NCI-H774 (cell line): ENCODE measurements around the gene FNDC11.
"Not testable (repeated sequence)": the region's sequence is repeated elsewhere in the genome, so short reads cannot be mapped to it uniquely, and the experiment has no call there.

Experiments used
- DNase-seq: peaks from one replicate; lab custom pipeline; 2025; lab: John Stamatoyannopoulos, UW

The FNDC11 gene

DNA sequence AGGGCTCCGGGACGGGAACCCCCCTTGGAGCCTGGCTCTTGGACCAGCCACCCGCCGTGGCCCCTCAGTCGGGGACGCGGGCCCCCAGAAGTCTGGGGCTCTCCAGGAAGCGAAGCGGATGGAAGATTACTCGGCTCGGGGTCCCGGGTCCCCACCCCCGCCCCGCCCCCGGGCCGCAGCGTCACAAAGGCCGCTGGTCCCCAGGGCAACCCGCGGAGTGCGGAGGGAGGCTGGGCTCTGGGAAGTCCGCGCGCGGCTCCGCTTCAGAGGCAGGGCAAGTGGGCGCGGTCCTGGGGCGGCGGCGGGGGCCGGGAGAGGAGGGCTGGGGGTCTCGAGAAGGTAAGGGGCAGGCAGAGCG, at the start of gene FNDC11:
TSS of gene FNDC11 (plus strand) at position 227 of the 358 bp plus-strand sequence. CDS start 1,505 bp downstream, outside the sequence.
- DNase-seq = no peak

DNA sequence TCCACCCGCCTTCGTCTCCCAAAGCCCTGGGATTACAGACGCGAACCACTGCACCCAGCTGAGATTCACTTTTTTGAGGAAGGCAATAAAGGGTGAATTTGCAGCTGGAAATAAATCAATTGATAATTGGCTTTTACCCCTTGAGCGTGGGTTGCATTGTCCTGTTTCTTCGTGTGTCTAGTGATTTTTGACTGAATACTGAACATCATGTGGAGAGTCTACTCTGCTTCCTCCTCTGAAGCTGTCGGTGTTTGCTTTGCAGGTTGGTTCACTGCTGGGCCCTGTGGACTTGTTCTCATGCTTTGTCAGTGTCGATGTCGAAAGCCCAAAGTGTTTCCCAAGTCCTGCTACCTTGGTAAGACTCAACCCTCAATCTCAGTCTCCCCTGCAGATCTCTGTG, 49.3 kb upstream of the FNDC11 start:
- DNase-seq = no peak

- DNase-seq = no peak
Measured at GRCh38 chr20:63505281-63505680, 48.7 kb upstream of the FNDC11 start.

DNA sequence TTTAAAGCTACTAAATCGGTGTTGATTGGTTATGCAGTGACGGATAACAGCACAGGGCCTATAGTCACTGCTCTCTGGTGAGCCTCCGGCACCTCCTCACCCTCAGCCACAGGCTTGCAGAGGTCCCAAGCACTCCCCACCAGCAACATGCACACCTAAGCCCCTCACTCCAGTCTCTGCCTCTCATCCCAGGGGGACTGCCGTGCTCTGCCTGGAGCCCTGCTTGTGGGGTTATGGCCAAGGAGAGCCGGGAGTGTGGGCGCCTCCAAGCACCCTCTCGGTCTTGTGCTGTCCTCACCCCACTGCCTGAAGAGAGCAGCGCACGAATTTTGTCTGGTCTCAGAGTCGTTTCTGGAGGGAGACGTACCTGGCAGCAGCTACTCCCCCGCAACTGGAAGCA, 48.2 kb upstream of the FNDC11 start:
- DNase-seq = no peak

GRCh38 chr20:63507083-63507743, 46.7 kb upstream of the FNDC11 start:
- DNase-seq = no peak

GRCh38 chr20:63508072-63508768, 45.7 kb upstream of the FNDC11 start:
- no peak for DNase-seq

DNA sequence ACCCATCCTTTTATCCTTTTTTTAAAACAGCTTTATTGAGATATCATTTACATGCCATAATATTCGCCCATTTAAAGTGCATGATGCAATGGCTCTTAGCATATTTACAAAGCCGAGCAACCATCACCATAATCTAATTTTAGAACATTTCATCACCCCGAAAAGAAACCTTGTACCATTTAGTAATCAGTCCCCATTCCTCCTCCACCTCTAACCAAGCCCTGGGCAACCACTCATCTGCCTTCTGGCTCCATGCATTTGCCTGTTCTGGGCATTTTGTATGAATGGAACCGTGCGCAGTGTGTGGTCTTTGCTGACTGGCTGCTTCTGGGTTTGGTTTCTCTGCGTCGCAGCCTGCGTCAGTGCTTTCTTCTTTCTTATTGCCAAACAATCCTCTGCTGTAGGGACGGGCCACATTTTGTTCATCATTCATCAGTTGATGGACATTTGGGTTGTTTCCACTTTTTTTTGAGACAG, 44.8 kb upstream of the FNDC11 start:
- peak; percentile 8 for DNase-seq

- DNase-seq = no peak
Measured at GRCh38 chr20:63513207-63513606, 40.8 kb upstream of the FNDC11 start.

DNA sequence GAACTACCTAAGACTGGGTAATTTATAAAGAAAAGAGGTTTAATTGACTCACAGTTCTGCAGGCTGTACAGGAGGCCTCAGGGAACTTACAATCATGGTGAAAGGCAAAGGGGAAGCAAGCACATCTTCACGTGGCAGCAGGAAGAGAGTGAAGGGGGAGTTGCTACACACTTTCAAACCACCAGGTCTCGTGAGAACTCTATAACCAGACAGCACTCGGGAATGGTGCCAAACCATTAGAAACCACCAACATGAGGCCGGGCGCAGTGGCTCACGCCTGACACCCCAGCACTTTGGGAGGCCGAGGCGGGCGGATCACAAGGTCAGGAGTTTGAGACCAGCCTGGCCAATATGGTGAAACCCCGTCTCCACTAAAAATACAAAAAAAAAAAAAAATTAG, 39.4 kb upstream of the FNDC11 start:
- not testable (repeated sequence) for DNase-seq

GRCh38 chr20:63517376-63518309, 36.3 kb upstream of the FNDC11 start:
- no peak for DNase-seq

- DNase-seq = no peak
Measured at GRCh38 chr20:63518351-63518861, 35.6 kb upstream of the FNDC11 start.

DNA sequence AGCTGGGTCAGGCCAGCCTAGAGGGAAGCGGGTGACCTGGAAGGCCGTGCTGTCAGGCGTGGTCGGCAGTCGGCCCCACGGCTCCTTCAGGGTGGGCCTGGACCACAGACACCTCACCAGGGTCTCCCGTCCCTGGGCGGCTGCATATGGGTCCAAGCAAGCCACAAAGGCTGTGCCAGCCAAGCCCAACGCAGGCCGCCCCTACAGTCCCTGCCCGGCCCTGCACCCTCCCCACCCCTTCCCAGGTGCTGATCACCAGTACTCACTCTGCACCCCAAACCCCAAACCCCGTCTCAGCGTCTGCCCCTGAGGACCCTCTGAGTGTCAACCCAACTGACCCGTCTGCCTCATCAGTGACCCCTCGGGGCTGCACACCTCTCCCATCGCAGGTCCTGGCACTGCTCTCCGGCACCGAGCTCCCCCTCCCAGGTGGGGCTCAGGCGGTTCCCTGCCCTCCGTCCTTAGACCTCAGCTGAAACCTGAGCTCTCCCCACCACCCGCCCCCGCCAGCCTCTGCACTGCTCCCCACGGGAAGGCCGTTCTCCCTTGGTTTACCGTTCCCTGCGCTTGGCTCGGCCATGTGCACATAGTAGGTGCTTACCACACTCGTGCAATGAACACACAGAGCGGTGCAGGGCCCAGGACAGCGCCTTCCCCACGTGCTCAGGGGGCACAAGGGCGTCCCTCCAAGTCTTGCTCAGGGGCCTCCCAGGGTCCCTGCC, 34.9 kb upstream of the FNDC11 start:
- DNase-seq = no peak

DNA sequence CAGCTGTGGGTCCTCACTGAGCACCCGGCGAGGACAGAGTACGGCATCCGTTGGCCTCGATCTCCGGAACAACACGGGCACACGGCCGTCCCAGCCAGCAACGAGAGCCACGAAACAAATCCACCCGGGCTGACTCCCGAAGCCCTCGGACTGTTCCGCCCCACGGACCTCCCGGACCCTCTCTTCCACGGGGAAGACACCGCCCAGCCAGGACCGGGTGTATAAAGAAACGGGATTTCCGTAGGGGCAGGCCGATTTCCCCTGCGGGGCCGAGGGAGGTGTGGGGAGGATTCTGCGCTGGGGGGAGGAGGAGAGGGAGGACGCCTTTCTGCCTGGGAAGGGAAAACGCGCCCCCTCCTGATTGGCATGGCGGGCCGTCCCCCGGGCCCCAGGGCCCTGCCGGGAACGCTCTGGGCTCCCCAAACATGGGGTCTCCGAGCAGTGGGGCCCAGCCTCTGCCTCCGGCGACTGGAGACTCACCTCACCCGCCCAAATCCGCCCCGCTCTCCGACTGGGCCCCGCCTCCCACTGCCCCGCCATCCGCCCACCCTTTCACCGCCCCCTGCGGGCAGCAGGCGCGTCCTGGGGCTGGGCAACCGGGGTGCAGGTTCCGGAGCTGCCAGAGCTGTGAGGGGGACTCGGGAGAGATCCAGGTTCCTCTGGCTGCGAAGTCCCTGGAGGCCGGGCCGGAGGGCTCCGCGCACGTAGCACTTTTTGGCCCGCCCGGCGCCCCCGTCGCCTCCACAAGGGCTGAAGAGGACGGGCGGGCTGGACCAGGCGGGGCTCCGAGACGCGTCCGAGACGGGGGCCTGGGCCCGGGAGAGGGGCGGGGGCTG, 34.1 kb upstream of the FNDC11 start:
- no peak for DNase-seq

- DNase-seq = peak; percentile 68
Measured at GRCh38 chr20:63520504-63520933, 33.4 kb upstream of the FNDC11 start, which contains the start of gene PPDPF. Gene PPDPF (plus strand): TSS chr20:63520765. CDS start chr20:63521309, 544 bp downstream.

GRCh38 chr20:63520934-63521601, 32.9 kb upstream of the FNDC11 start:
- peak; percentile 66 for DNase-seq

GRCh38 chr20:63521602-63522001, 32.4 kb upstream of the FNDC11 start:
- no peak for DNase-seq

DNA sequence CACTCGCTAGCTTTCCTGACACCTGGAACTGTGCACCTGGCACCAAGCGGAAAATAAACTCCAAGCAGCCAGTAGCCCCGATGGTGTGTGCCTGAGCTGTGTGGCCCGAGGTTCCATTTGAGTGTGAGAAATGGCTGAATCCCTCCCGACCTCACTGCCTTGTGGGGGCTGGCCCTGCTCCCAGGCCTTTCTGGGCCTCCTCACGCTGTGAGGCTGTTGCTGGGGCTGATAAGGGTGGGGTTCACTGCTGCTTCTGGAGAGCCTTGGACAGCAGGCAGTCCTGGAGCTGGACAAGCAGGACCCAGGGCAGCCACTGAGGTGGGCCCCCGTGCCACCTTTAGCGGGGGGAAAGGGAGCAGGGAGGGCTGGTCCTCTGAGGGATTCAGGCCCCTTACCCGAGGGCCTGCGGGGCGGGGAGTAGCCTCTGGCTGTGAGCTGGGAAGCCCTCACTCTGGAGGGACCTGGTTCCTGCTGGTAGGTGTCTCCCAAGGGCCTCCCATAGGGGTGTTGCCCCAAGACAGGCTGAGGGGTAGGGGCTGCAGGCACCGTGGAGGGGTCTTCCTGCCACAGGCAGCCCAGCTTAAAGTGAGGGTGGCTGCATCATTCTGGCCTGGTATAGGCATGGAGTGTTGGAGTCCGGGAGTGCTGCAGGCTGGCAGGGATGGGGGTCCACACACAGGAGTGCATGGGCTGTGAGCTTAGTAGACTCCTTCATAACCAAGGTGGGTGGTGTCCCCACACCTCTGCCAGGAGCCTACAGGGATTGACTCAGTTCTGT, 31.7 kb upstream of the FNDC11 start:
- DNase-seq = no peak

DNA sequence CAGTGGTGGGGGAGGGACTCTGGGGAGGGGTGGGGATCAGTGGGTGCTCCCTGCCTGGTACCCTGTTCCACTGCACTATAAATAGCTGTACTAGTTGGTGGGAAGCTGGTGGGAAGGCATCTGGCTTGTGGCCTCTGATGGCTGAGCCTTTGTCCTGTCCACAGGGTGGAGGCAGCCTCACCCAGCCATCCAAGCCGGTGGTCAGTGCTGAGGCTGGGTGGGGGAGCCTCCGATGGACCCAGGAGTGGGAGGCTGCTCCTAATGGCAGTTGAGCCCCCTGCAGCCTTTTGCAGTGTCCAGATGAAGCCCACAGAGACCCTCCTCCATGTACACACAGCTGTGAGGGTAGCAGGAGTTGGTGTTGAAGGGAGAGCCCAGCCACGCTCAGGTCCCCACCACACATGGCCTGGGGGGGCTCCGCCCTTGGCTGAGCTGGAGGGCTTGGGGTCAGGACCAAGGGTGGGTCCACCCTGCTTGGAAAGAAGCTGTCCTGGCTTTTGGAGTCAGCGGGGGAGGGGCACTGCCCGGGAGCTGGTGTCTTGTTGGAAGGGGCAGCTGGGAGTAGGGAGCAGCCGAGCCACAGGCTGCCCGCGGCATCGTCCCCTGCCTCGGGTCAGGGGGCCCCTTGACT, 30.9 kb upstream of the FNDC11 start:
- no peak for DNase-seq

DNA sequence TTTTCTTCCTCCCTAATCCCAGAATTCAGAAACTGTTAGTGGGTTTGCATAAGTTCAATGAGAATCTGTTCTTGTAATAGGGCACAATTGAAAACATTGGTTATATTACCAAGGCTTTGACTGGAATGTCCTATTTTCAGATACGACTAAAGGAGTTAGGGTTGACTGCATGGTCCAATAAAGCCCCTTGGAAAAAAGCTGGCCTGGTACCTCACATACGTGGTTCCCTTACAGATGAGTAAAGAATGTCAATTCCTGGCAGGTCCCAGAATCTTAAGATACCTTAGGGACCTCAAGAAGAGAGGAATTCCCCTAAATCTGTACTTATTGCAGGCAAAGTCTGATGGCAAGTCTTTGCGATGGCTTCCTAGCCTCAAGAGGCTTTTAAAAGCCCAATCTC, 28.8 kb upstream of the FNDC11 start:
- DNase-seq = no peak
